Subcutaneous abdominal adipose tissue (tissue), 5 donors: Measurements from ENCODE around the gene HIGD1A.
A peak's percentile ranks its signal among the peaks of the same experiment; 100 is the strongest.
"Not testable (repeated sequence)": the region's sequence is repeated elsewhere in the genome, so short reads cannot be mapped to it uniquely, and the experiment has no call there.

Source experiments
- H3K27ac ChIP-seq: one replicate; pipeline ENCODE4 v1.7.0; 2013; ENCODE audit warnings: low read depth, mild to moderate bottlenecking, inconsistent platforms, low read length, moderate library complexity
- H3K27me3 ChIP-seq, 5 donors: one replicate each; pipeline ENCODE4 v1.7.0; 2013; ENCODE audit warnings: low read length in 5 of 5, inconsistent platforms in 1 of 5; ENCODE audit not compliant: control insufficient read depth in 5 of 5, insufficient read depth in 4 of 5
- H3K36me3 ChIP-seq, 5 donors: one replicate each; pipeline ENCODE4 v1.7.0; 2013; ENCODE audit warnings: low read length in 5 of 5; ENCODE audit not compliant: control insufficient read depth in 5 of 5, insufficient read depth in 5 of 5
- H3K4me1 ChIP-seq, 5 donors: one replicate each; pipeline ENCODE4 v1.7.0; 2013; ENCODE audit warnings: low read length in 5 of 5, mild to moderate bottlenecking in 3 of 5, moderate library complexity in 1 of 5; ENCODE audit not compliant: control insufficient read depth in 5 of 5, insufficient read depth in 5 of 5
- H3K4me3 ChIP-seq, 5 donors: one replicate each; pipeline ENCODE4 v1.7.0; 2013; ENCODE audit warnings: low read length in 5 of 5, low read depth in 1 of 5
- H3K9ac ChIP-seq, 5 donors: one replicate each; pipeline ENCODE4 v1.7.0; 2013; ENCODE audit warnings: low read length in 5 of 5, mild to moderate bottlenecking in 4 of 5, moderate library complexity in 3 of 5
- H3K9me3 ChIP-seq, 5 donors: one replicate each; pipeline ENCODE4 v1.7.0; 2013; ENCODE audit warnings: low read length in 5 of 5; ENCODE audit not compliant: control insufficient read depth in 5 of 5
- donor health status: healthy.
- donor health status: healthy.
- donor health status: healthy.
- donor health status: healthy.
- donor health status: healthy.

The HIGD1A gene

DNA sequence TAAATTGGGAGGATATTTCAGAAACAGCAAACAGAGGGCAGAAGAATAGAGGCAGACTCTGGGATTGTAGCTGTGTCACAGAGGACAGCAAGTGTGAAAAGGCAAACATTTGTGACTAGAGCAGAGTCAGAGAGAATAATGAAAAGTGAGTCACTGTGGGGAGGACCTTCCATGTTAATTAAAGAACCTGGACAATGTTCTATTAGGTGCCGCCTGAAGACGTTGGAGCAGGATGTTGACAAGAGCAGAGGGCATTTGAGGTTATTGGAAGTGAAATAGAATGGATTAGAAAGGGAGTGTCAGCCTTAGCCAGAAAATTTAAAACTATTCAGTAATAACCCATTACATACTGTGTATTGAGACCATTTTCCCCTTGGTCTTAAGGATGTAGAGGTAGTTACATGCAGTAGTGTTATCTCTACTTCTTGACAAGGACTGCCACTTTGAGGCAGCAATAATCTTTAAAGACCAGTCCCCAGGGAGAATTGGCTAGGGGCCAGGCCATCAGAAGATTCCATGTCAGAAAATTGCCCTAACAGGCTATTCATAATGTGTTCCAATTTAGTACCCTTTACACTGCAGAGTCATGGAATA lies 10.7 kb upstream of the HIGD1A start:
- no peak overlapping the region for H3K9ac ChIP-seq
- H3K4me1 ChIP-seq, result peaks cover 0 to 4% (median 0%) of the 10 kb centered on the region in 5 donors
- no peak overlapping the region for H3K4me3 ChIP-seq
- H3K36me3 ChIP-seq, result no peaks in the 10 kb centered on the region
- no peak overlapping the region for H3K27ac ChIP-seq
- no peaks in the 10 kb centered on the region for H3K9me3 ChIP-seq
- H3K27me3 ChIP-seq, result no peaks in the 10 kb centered on the region

- no peaks in the 10 kb centered on the region for H3K36me3 ChIP-seq
- H3K4me3 ChIP-seq, result no peak overlapping the region
- H3K4me1 ChIP-seq, result peaks cover 0 to 4% (median 0%) of the 10 kb centered on the region in 5 donors
- no peaks in the 10 kb centered on the region for H3K27me3 ChIP-seq
- H3K9ac ChIP-seq, result no peak overlapping the region
- no peaks in the 10 kb centered on the region for H3K9me3 ChIP-seq
- H3K27ac ChIP-seq, result no peak overlapping the region
Measured at GRCh38 chr3:42814246-42814645, 10.0 kb upstream of the HIGD1A start.

GRCh38 chr3:42811118-42811883 lies 7.0 kb upstream of the HIGD1A start:
- H3K9me3 ChIP-seq, H3K4me1 ChIP-seq, H3K36me3 ChIP-seq, H3K4me3 ChIP-seq, H3K27ac ChIP-seq, H3K9ac ChIP-seq, H3K27me3 ChIP-seq: not testable (repeated sequence)

- H3K27ac ChIP-seq, H3K36me3 ChIP-seq, H3K4me1 ChIP-seq, H3K4me3 ChIP-seq, H3K27me3 ChIP-seq, H3K9ac ChIP-seq, H3K9me3 ChIP-seq: not testable (repeated sequence)
Measured at GRCh38 chr3:42810706-42811105, 6.4 kb upstream of the HIGD1A start.

DNA sequence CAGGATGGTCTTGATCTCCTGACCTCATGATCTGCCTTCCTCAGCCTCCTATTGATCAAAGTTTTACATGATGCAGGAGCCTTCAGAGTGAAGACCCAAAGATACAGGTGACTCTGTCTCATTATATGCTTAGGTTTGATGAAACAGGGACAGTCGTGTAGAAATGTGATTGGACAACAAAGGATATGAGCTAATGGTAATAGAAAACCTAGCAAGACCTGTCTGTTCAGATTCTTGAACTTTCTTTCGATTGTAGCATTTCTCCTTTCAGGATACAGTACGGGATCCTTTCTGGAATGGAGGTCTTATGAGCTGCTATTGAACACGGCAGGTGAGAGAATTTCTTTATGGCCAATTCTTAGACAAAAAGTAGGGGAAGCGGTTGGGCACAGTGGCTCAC lies 4.9 kb upstream of the HIGD1A start, which contains the start of gene ACKR2:
TSS of gene ACKR2 (plus strand) at position 244 of the 400 bp plus-strand sequence. CDS start 55,058 bp downstream, outside the sequence.
- H3K9ac ChIP-seq, result no peak within 1 kb of the TSS
- H3K4me1 ChIP-seq, result peaks cover 4 to 9% (median 8%) of the 10 kb centered on the region in 5 donors
- H3K4me3 ChIP-seq, result no peak within 1 kb of the TSS
- H3K9me3 ChIP-seq, result no peaks in the 10 kb centered on the region
- H3K27ac ChIP-seq, result no peak within 1 kb of the TSS
- no peaks in the 10 kb centered on the region for H3K36me3 ChIP-seq
- no peaks in the 10 kb centered on the region for H3K27me3 ChIP-seq

DNA sequence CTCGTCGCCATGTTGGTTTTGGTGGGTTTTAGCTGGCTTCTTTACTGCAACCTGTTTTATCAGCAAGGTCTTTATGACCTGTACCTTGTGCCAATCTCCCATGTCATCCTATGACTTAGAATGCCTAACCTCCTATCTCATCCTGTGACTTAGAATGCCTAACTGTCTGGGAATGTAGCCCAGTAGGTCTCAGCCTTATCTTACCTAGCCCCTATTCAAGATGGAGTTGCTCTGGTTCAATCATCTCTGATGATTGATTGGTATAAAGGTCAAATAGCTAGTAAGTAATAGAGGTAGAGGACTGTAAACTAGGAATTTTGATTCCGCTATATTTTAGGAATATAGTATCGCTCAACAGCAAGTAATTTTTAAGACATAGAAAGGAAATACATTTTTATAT lies 3.6 kb upstream of the HIGD1A start:
- Histone ChIP-seq H3K27me3 (no peaks in the 10 kb centered on the region), H3K27ac (no peak overlapping the region), H3K4me3 (no peak overlapping the region), H3K36me3 (no peaks in the 10 kb centered on the region), H3K9ac (no peak overlapping the region), H3K4me1 (peaks cover 9 to 20% (median 17%) of the 10 kb centered on the region in 5 donors), H3K9me3 (no peaks in the 10 kb centered on the region)

GRCh38 chr3:42805141-42805821 lies 991 bp upstream of the HIGD1A start:
- H3K27ac ChIP-seq, result peak overlapping the region; percentile 95
- H3K9ac ChIP-seq, result peak overlapping the region in 4 of 5 donors; percentile 80 to 96 (median 89)
- no peaks in the 10 kb centered on the region for H3K9me3 ChIP-seq

DNA sequence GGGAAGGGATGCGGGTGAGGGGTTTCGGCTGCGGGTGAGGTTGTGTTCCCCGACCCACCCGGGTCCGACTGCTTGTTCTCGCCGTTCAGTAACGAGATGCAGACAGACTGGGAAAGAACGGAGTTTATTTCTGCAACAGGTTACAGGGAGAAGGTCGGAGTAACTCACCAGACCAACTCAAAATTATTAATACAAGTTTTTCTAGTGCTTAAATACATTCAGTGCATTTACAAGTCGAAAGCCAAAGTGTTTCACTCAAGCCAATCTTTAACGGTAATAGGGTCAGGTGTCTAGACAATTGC lies 492 bp upstream of the HIGD1A start:
- H3K4me1 ChIP-seq, result peaks cover 9 to 43% (median 29%) of the 10 kb centered on the region in 5 donors
- peak overlapping the region; percentile 95 for H3K27ac ChIP-seq

More at GRCh38 chr3:42805141-42805821, 991 bp upstream of the HIGD1A start:
- H3K4me1 ChIP-seq, result peaks cover 9 to 38% (median 29%) of the 10 kb centered on the region in 5 donors
- peak overlapping the region; percentile 72 to 98 (median 93) for H3K4me3 ChIP-seq
- no peaks in the 10 kb centered on the region for H3K27me3 ChIP-seq
- no peaks in the 10 kb centered on the region for H3K36me3 ChIP-seq

DNA sequence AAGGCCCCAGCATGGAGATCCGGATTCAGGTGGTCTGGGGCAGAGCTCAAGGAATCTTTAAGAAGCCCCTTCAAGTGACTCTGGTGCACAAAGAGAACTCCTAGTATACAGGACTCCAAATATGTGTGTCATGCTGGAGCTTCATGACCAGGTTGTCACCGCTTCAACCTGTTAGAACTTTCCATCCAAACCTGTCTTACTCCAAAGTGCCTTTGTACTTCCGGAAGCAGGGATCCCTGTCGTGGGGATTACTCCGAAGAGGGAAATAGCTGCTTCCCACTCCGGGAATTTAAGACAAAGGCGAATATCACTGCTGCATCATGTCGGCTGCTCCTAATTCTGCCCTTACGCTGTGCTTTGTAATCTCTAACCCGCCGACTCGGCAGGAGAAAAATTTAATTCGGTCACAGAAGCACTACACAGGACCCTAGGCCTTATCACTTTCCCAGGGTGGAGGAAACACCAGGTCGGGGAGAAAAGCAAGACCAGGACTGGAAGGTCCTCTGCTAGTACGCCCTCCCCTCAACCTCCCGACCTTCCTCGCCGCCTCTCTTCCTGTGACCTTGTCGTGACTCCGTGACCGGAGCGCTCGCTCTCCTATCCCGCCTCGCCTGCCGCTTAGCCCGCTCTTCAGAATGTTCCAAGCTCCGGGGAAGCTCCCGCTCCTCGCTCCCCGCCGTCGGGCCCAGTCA lies 730 bp downstream of the HIGD1A start:
- Histone ChIP-seq H3K9me3 (no peaks in the 10 kb centered on the region), H3K36me3 (no peaks in the 10 kb centered on the region), H3K9ac (peak overlapping the region; percentile 93 to 98 (median 96)), H3K4me1 (peaks cover 9 to 43% (median 29%) of the 10 kb centered on the region in 5 donors), H3K4me3 (peak overlapping the region; percentile 91 to 98 (median 97)), H3K27me3 (no peaks in the 10 kb centered on the region), H3K27ac (peak overlapping the region; percentile 95)

More for the DNA sequence above, 492 bp upstream of the HIGD1A start:
- Histone ChIP-seq H3K27me3 (no peaks in the 10 kb centered on the region), H3K4me3 (peak overlapping the region; percentile 72 to 98 (median 93)), H3K9me3 (no peaks in the 10 kb centered on the region), H3K9ac (peak overlapping the region; percentile 63 to 96 (median 87)), H3K36me3 (no peaks in the 10 kb centered on the region)
